ENCODE data around the gene IL1A.

DNA sequence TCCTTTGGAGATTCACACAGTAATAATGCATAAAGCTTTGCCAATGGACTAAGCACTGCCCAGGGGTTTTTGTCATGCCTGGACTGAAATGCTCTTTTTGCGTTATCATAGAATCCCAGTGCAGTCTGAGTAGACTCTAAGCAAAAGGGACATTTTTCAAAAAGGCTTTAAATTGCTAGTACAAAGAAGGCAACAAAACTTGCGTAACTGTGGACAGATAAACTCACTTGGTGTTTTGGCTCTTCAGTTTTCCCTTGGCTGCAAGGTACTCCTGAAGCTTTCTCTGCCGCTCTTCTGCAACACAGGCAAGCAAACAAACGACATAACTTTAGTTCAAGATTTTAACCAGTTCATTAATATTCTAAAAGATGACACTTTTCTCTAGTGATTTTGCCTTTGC is 22.0 kb downstream of the IL1A start:
- TF ChIP-seq, protein P1, sequence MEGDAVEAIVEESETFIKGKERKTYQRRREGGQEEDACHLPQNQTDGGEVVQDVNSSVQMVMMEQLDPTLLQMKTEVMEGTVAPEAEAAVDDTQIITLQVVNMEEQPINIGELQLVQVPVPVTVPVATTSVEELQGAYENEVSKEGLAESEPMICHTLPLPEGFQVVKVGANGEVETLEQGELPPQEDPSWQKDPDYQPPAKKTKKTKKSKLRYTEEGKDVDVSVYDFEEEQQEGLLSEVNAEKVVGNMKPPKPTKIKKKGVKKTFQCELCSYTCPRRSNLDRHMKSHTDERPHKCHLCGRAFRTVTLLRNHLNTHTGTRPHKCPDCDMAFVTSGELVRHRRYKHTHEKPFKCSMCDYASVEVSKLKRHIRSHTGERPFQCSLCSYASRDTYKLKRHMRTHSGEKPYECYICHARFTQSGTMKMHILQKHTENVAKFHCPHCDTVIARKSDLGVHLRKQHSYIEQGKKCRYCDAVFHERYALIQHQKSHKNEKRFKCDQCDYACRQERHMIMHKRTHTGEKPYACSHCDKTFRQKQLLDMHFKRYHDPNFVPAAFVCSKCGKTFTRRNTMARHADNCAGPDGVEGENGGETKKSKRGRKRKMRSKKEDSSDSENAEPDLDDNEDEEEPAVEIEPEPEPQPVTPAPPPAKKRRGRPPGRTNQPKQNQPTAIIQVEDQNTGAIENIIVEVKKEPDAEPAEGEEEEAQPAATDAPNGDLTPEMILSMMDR (IDR thresholded peaks at IDR 0.05): no peak
- TF ChIP-seq POLR2A (IDR thresholded peaks at IDR 0.05): no peak
